Activated CD4-positive, alpha-beta T cell treated with anti-CD3 and anti-CD28 coated beads, Interleukin-2, amount 50 U/mL, for 4 hours (primary cell): ENCODE results near the gene GAB2.
"Not testable (repeated sequence)": the region's sequence is repeated elsewhere in the genome, so short reads cannot be mapped to it uniquely, and the experiment has no call there.

Source experiments
- DNase-seq, 2 experiments: peaks; one replicate each; pipeline ENCODE4 v3.0.0-alpha.2; 2020

GAB2 gene

GRCh38 chr11:78199015-78199652, 218.5 kb downstream of the GAB2 start:
- no peak for DNase-seq

- DNase-seq, result no peak
Measured at GRCh38 chr11:78197816-78198215, 219.8 kb downstream of the GAB2 start.

- no peak for DNase-seq
Measured at GRCh38 chr11:78196661-78197091, 220.9 kb downstream of the GAB2 start.

GRCh38 chr11:78195917-78196560, 221.6 kb downstream of the GAB2 start:
- no peak for DNase-seq

GRCh38 chr11:78194490-78194889, 223.1 kb downstream of the GAB2 start:
- DNase-seq, result no peak

- DNase-seq, result no peak
Measured at GRCh38 chr11:78193806-78194205, 223.8 kb downstream of the GAB2 start.

- DNase-seq, result no peak
Measured at GRCh38 chr11:78192911-78193351, 224.7 kb downstream of the GAB2 start.

- no peak for DNase-seq
Measured at GRCh38 chr11:78192223-78192719, 225.3 kb downstream of the GAB2 start.

- no peak for DNase-seq
Measured at GRCh38 chr11:78190871-78191538, 226.6 kb downstream of the GAB2 start.

GRCh38 chr11:78190374-78190773, 227.2 kb downstream of the GAB2 start:
- DNase-seq, result no peak

- no peak for DNase-seq
Measured at GRCh38 chr11:78189851-78190250, 227.8 kb downstream of the GAB2 start.

GRCh38 chr11:78189174-78189724, 228.4 kb downstream of the GAB2 start:
- no peak for DNase-seq

GRCh38 chr11:78188286-78189173, 229.1 kb downstream of the GAB2 start, which contains the start of the genes KCTD21 and USP35:
Gene KCTD21, minus strand, starts transcription at chr11:78188626. Its CDS starts 14,072 bp downstream, at chr11:78174554.
Gene USP35, plus strand, starts transcription at chr11:78188919. Its CDS starts 7,327 bp downstream, at chr11:78196246.
- DNase-seq, result peak; percentile 87

- DNase-seq, result peak; percentile 73 to 81
Measured at GRCh38 chr11:78187366-78188285, 230.0 kb downstream of the GAB2 start.

GRCh38 chr11:78181185-78181584, 236.4 kb downstream of the GAB2 start:
- DNase-seq, result no peak

GRCh38 chr11:78180751-78181150, 236.9 kb downstream of the GAB2 start:
- DNase-seq, result no peak

GRCh38 chr11:78179459-78180071, 238.1 kb downstream of the GAB2 start:
- no peak for DNase-seq

- no peak for DNase-seq
Measured at GRCh38 chr11:78177216-78177615, 240.4 kb downstream of the GAB2 start.

GRCh38 chr11:78176605-78177141, 240.9 kb downstream of the GAB2 start:
- DNase-seq, result no peak

GRCh38 chr11:78175862-78176261, 241.8 kb downstream of the GAB2 start:
- not testable (repeated sequence) for DNase-seq
